ENCODE measurements around the gene COL4A2.

Gene COL4A2

GRCh38 chr13:110299283-110299840 lies 7.7 kb upstream of the COL4A2 start:
- Histone ChIP-seq H3K9me3 (ENCODE audit: severe bottlenecking) (no peaks in the 10 kb centered on the region), H3K4me3 (ENCODE audit: low read depth, low read length) (no peak overlapping the region), H3K27ac (no peak overlapping the region), H3K27me3 (ENCODE audit: insufficient read depth, low read depth, severe bottlenecking) (no peaks in the 10 kb centered on the region), H3K36me3 (no peaks in the 10 kb centered on the region)
- no peak for TF ChIP-seq CTCF (IDR thresholded peaks at IDR 0.05; ENCODE audit: low read depth, low read length)
- no peak for DNase-seq

GRCh38 chr13:110300090-110300815 lies 6.8 kb upstream of the COL4A2 start:
- no peak for TF ChIP-seq CTCF (IDR thresholded peaks at IDR 0.05; ENCODE audit: low read depth, low read length)
- Histone ChIP-seq H3K36me3 (no peaks in the 10 kb centered on the region), H3K27me3 (ENCODE audit: insufficient read depth, low read depth, severe bottlenecking) (no peaks in the 10 kb centered on the region), H3K27ac (no peak overlapping the region), H3K9me3 (ENCODE audit: severe bottlenecking) (no peaks in the 10 kb centered on the region), H3K4me3 (ENCODE audit: low read depth, low read length) (no peak overlapping the region)
- no peak for DNase-seq

GRCh38 chr13:110301083-110301482 lies 6.0 kb upstream of the COL4A2 start:
- no peak for DNase-seq
- no peak for TF ChIP-seq CTCF (IDR thresholded peaks at IDR 0.05; ENCODE audit: low read depth, low read length)
- Histone ChIP-seq H3K36me3 (no peaks in the 10 kb centered on the region), H3K4me3 (ENCODE audit: low read depth, low read length) (no peak overlapping the region), H3K27ac (no peak overlapping the region), H3K27me3 (ENCODE audit: insufficient read depth, low read depth, severe bottlenecking) (no peaks in the 10 kb centered on the region), H3K9me3 (ENCODE audit: severe bottlenecking) (no peaks in the 10 kb centered on the region)

- H3K27me3 ChIP-seq (ENCODE audit: insufficient read depth, low read depth, severe bottlenecking), result no peaks in the 10 kb centered on the region
- H3K27ac ChIP-seq, result no peak overlapping the region
- TF ChIP-seq CTCF (IDR thresholded peaks at IDR 0.05; ENCODE audit: low read depth, low read length), result no peak
- no peak overlapping the region for H3K4me3 ChIP-seq (ENCODE audit: low read depth, low read length)
- no peaks in the 10 kb centered on the region for H3K9me3 ChIP-seq (ENCODE audit: severe bottlenecking)
- H3K36me3 ChIP-seq, result no peaks in the 10 kb centered on the region
- no peak for DNase-seq
These were observed 5.2 kb upstream of the COL4A2 start for GRCh38 chr13:110301606-110302553.

GRCh38 chr13:110302997-110303396 lies 4.1 kb upstream of the COL4A2 start:
- Histone ChIP-seq H3K27me3 (ENCODE audit: insufficient read depth, low read depth, severe bottlenecking) (peaks cover under 1% of the 10 kb centered on the region), H3K27ac (no peak overlapping the region), H3K4me3 (ENCODE audit: low read depth, low read length) (no peak overlapping the region), H3K36me3 (no peaks in the 10 kb centered on the region), H3K9me3 (ENCODE audit: severe bottlenecking) (no peaks in the 10 kb centered on the region)
- no peak for TF ChIP-seq CTCF (IDR thresholded peaks at IDR 0.05; ENCODE audit: low read depth, low read length)
- DNase-seq, result no peak

All from WERI-Rb-1 (cell line).